GM21526 (cell line): ENCODE results near the gene BANF1.

Source experiments
- ATAC-seq: cut with Tn5 transposase; IDR thresholded peaks from one replicate; pipeline ENCODE4 v1.9.1; 2021; ENCODE audit warnings: moderate library complexity; ENCODE audit not compliant: unreplicated experiment, low FRiP score

Gene BANF1

GRCh38 chr11:66032957-66033735 lies 30.8 kb downstream of the BANF1 start:
- no peak for ATAC-seq

GRCh38 chr11:66035653-66036333 lies 33.5 kb downstream of the BANF1 start:
- no peak for ATAC-seq

GRCh38 chr11:66036334-66036710 lies 34.0 kb downstream of the BANF1 start:
- ATAC-seq: no peak

- ATAC-seq: no peak
Observed at GRCh38 chr11:66037327-66037726, 35.0 kb downstream of the BANF1 start.

GRCh38 chr11:66039765-66040164 lies 37.5 kb downstream of the BANF1 start:
- no peak for ATAC-seq

GRCh38 chr11:66042227-66042995 lies 40.1 kb downstream of the BANF1 start:
- ATAC-seq: no peak

- no peak for ATAC-seq
Observed at GRCh38 chr11:66042996-66043906, 40.9 kb downstream of the BANF1 start.

GRCh38 chr11:66044757-66045156 lies 42.5 kb downstream of the BANF1 start:
- ATAC-seq: no peak

- no peak for ATAC-seq
Observed at GRCh38 chr11:66045177-66045639, 42.9 kb downstream of the BANF1 start.

- no peak for ATAC-seq
Observed at GRCh38 chr11:66046901-66047300, 44.6 kb downstream of the BANF1 start.

GRCh38 chr11:66047541-66048365 lies 45.5 kb downstream of the BANF1 start:
- no peak for ATAC-seq

GRCh38 chr11:66048547-66049323 lies 46.4 kb downstream of the BANF1 start, which contains the start of gene GAL3ST3:
Gene GAL3ST3, minus strand, starts transcription at chr11:66049161. Its CDS starts 3,746 bp downstream, at chr11:66045415.
- no peak for ATAC-seq

- no peak for ATAC-seq
Observed at GRCh38 chr11:66050581-66051231, 48.4 kb downstream of the BANF1 start.

GRCh38 chr11:66051371-66051765 lies 49.1 kb downstream of the BANF1 start:
- no peak for ATAC-seq

- ATAC-seq: peak; percentile 86
Observed at GRCh38 chr11:66051766-66052663, 49.7 kb downstream of the BANF1 start, which contains the start of gene SF3B2. Gene SF3B2, plus strand, starts transcription at chr11:66052364. Its CDS starts 21 bp downstream, at chr11:66052385.

GRCh38 chr11:66052664-66052982 lies 50.3 kb downstream of the BANF1 start:
- ATAC-seq: no peak
